ENCODE measurements around the gene UFD1.

The UFD1 gene

DNA sequence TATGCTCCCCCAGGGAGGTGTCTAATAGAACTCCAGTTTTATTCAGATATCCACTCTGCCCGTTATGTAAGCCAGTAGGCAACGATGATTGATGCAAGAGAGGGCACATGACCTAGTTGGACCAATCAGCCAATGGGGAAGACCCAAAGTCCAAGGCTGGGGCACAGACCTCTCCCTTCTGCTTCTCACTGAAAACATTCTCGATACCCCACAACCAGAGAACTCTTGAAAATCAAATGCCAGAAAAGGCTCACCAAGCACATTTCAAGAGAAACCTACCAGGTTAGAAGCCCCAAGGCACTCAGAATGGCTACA is 54.9 kb downstream of the UFD1 start:
- DNase-seq (ENCODE audit: low spot score), result no peak

DNA sequence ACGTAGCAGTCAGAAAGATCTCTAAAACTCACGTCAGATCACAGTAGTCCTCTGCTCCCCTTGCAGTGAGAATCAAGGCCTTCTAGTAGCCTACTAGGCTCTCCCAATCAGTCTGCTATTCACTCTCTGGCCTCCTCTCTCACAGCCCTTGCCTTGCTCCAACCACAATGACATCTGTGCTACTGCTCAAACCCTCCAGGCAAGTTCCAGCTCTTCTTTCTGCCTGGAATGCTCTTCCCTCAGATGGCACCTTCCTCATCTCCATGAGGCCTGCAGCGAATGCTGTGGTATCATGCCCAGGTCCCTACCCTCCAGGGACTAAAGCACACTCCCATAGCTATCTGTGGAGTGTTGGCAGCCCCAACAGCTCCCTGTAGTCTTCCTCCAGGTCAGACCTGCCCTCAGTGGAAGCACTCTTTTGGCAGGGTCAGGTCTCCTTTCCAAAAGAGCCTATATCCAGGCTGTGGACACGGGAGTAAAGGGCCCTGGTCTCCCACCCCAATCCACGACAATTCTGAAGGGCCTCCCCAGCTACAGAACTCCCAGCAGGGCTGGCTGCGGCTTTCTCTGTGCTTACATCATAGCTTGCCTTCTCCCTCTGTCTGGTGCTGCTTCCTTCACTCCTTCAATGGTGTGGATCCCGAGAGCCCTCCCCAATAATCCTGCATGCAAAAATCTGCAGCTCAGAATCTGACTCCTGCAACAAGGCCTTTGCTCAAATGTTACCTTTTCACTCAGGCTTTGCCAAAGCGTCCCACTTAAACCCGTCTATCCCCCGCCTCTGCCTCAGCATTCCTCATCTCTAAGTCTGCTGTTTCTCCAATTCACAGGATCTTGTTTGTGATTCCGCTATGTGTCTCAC is 56.3 kb downstream of the UFD1 start:
- DNase-seq (ENCODE audit: low spot score), result no peak

DNA sequence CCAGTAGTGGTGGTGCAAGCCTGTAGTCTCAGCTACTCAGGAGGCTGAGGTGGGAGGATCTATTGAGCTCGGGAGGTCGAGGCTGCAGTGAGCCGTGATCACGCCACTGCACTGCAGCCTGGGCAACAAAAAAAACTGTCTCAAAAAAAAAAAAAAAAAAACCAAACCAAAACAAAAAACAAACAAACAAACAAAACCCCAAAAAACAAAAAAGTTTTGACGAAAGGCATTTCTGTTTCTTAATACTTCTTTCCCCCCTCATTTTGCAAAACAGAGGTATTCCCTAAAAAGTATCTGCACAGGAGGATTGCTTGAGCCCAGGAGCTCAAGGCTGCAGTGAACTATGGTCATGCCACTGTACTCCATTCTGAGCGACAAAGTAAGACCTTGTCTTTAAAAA is 58.7 kb downstream of the UFD1 start:
- DNase-seq (ENCODE audit: low spot score), result no peak

- DNase-seq (ENCODE audit: low spot score), result no peak
Measured at GRCh38 chr22:19419464-19420178, 59.4 kb downstream of the UFD1 start.

- no peak for DNase-seq (ENCODE audit: low spot score)
Measured at GRCh38 chr22:19419086-19419463, 59.9 kb downstream of the UFD1 start.

GRCh38 chr22:19412923-19413322 is 66.1 kb downstream of the UFD1 start:
- DNase-seq (ENCODE audit: low spot score), result no peak

GRCh38 chr22:19412478-19412877 is 66.5 kb downstream of the UFD1 start:
- DNase-seq (ENCODE audit: low spot score), result no peak

DNA sequence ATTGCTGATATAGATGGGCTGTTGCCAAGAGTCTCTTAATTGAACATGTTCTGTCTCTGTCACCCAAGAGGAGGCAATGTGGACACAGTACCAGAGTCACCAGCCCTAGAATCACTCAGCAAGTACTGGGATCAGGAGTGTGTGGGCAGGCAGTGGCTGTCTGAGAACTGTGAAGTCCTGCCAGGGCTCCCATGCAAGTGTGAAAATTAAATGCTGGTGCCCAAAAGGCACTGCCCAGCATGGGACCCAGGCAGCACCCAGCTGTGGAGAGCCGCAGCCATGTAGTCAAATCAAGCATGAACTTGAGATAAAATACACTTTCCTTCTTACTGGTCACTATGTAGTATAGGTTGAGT is 67.3 kb downstream of the UFD1 start:
- no peak for DNase-seq (ENCODE audit: low spot score)

GRCh38 chr22:19410941-19411689 is 67.9 kb downstream of the UFD1 start:
- no peak for DNase-seq (ENCODE audit: low spot score)

DNA sequence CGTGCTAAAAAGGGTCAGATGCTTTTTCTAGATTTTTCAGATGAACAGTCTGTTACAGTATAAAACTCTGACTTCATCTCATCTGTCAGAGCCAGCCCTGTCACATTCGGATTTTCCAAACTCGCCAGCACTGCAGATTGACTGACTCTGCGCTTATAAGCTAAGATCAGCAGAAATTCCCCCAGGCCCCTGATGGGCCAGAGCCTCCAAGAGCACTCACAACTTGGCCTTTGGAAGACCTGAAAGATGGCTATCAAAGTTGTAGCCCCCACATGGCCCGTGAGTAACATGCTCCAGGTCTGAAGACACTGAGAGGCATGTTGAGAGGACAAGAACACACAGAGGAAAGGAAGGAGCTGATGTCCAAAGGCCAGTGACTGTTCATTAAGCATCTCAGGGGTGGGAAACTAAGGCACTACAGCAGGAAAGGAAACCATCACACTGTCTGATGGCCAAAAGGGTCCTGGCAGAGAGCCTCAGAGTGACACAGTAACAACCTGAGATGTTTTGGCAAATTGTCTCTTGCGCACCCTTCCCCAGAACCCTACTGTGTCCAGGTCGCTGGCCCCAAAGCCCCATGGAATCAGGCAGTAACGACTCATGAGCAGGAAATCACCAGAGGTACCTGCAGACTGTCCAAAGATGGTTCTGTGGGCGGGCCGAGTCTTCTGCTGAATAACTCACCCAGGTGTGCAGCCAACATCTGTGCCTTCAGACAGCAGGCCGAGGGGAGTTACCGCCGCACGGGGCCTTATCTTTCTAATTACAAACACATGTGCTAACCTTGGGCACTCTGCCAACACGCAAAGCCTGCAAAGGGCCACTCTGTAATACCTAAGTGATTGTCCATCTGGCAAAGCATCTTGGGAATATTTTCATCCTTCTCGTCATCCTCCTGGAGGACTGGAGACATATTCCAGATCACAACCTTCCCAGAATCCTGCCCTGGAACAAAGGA is 71.1 kb downstream of the UFD1 start:
- no peak for DNase-seq (ENCODE audit: low spot score)

DNA sequence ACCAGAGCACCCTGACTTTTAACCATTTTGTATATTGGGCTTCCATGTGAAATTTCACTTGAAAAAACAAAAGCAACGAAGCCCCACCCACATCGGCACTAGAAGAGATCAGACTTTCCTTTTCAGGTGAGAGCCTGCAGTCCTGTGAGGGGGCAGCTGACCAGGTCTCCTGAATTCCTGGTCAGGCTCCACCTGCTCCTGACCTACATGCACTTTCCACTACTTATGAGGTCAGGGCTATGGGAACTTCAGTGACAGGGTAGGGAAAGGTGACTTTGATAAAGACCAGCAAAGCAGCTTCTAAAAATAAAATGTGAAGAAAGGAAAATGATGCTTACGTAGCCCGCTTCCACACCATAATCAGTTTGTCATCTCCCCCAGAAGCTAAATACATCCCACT is 72.1 kb downstream of the UFD1 start:
- no peak for DNase-seq (ENCODE audit: low spot score)

DNA sequence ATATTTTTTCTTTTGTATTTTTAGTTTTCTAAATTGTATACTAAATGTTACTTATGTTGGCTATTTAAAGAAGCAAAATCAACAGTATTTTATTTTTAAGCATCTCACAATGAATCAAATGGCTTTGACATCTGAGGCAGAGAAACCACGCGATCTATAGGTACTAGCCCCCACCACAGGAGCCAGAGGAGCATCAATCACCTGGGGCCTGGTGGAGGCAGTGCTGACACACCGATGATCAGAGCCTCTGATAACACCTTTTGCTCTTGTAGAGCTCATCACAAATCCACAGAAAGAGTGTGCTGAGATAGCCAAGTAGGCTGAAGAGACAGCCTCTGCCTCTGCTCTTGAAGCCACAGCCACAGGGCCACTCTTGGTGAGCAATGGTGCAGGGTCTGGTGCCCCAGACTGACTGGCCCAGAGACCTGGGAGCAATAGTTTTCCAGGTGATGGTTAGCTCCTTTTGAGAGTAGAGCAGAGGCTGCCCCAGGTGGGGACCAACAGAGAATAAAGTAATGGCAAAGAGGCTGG is 72.6 kb downstream of the UFD1 start:
- DNase-seq (ENCODE audit: low spot score), result no peak

DNA sequence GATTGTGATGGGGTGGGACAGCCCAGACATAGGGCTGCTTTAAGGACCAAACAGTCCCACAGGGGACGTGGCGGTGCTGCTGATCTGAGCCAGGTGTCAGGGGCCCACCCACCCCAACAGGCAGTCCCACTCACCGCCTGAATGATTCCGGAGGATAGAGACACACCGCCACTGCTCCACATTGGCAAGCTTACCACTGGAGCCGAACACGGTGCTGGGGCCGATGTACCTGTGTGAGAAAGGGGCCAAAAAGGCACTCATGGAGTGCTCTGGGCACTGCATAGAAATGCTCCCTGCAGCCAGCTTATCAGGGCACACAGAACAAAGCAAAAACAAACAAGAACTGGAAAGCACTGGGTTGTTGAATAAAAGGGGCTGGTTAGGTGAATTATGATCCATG is 73.3 kb downstream of the UFD1 start:
- DNase-seq (ENCODE audit: low spot score), result no peak

DNA sequence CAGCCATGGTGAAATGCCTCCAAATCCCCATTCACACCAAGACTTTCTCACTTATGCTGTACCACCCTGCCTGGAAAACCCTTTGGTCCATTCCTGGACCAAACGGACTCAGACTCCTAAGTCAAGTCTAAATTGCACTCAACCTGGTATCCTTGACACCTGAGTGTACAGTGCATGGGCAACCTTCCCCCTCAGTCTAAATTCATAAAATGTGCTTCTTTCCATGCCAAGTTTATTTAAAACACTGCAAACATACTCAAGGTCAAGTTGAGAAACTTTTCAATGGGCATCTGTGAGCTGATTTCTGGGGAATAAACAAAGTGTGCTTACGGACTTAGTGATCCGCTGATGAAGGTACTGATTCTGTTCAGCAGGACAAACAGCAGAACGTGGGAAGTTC is 73.9 kb downstream of the UFD1 start:
- DNase-seq (ENCODE audit: low spot score), result no peak

GRCh38 chr22:19404676-19405075 is 74.3 kb downstream of the UFD1 start:
- no peak for DNase-seq (ENCODE audit: low spot score)

DNA sequence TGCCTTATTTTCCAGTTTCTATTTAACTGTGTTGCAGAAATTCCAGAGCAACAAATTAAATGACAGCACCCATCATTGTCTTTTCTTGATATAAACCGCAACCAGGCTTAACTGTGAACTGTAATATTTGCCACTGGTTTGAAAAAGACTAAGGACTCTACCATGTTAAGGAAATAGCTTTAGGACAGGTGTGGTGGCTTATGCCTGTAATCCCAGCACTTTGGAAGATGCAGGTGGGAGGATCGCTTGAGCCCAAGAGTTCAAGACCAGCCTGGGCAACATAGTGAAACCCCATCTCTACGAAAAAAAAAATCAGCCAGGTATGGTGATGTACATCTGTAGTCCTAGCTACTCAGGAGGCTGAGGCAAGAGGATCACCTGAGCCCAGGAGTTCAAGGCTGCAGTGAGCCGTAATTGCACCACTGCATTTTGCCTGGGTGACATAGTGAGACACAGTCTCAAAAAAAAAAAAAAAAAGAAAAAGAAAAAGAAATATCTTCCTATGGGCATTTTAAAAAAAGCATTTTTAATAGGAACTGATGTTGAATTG is 76.3 kb downstream of the UFD1 start:
- no peak for DNase-seq (ENCODE audit: low spot score)

GRCh38 chr22:19401483-19401882 is 77.5 kb downstream of the UFD1 start:
- no peak for DNase-seq (ENCODE audit: low spot score)

DNA sequence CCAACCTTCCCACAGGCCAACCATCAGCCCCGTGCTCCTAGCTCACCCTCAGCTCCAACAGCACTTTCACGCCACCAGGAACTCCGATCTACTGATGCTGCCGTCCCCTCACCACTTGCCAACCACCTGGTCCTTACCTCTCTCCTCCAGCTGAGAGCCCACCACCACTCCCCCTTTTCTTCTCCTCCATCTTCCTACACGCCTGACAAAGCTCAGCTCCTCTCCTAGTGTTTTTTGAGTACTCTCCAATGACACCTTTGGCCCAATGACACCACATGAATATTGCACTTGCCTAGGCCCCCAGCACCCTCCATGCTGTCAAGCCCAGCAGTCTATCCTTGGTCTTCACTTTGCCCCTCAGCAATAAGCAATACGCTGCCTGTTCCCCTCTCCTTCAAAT is 78.1 kb downstream of the UFD1 start:
- DNase-seq (ENCODE audit: low spot score), result no peak
